KOPT-K1 (cell line): ENCODE results near the gene SUSD4.

Experiments used
- H3K27ac ChIP-seq: fragments of 200-600 bp; sonication (generic); 2 replicates; pipeline ENCODE4 v1.5.1; 2016; ENCODE audit warnings: antibody characterized with exemption, mild to moderate bottlenecking, low read depth, low read length; ENCODE audit not compliant: poor library complexity, severe bottlenecking
- H3K36me3 ChIP-seq: fragments of 200-600 bp; sonication (generic); 2 replicates; pipeline ENCODE4 v1.5.1; 2017; ENCODE audit warnings: antibody characterized with exemption, mild to moderate bottlenecking, low read length, moderate library complexity; ENCODE audit not compliant: insufficient read depth
- H3K9me3 ChIP-seq: fragments of 200-600 bp; sonication (generic); 2 replicates; pipeline ENCODE4 v1.5.1; 2017; ENCODE audit warnings: antibody characterized with exemption, low read length, mild to moderate bottlenecking; ENCODE audit not compliant: insufficient read depth, poor library complexity, severe bottlenecking

The SUSD4 gene

GRCh38 chr1:223183268-223183862 is 180.6 kb downstream of the SUSD4 start:
- H3K36me3 ChIP-seq = no peaks in the 10 kb centered on the region
- no peak overlapping the region for H3K27ac ChIP-seq
- peaks cover 6% of the 10 kb centered on the region for H3K9me3 ChIP-seq

GRCh38 chr1:223180731-223181321 is 183.2 kb downstream of the SUSD4 start:
- H3K9me3 ChIP-seq = no peaks in the 10 kb centered on the region

GRCh38 chr1:223179786-223180185 is 184.2 kb downstream of the SUSD4 start:
- Histone ChIP-seq H3K27ac (no peak overlapping the region), H3K9me3 (no peaks in the 10 kb centered on the region)

More at GRCh38 chr1:223180731-223181321, 183.2 kb downstream of the SUSD4 start:
- Histone ChIP-seq H3K27ac (no peak overlapping the region), H3K36me3 (no peaks in the 10 kb centered on the region)

GRCh38 chr1:223179280-223179679 is 184.7 kb downstream of the SUSD4 start:
- no peak overlapping the region for H3K27ac ChIP-seq
- no peaks in the 10 kb centered on the region for H3K36me3 ChIP-seq
- no peaks in the 10 kb centered on the region for H3K9me3 ChIP-seq

More at GRCh38 chr1:223179786-223180185, 184.2 kb downstream of the SUSD4 start:
- no peaks in the 10 kb centered on the region for H3K36me3 ChIP-seq

GRCh38 chr1:223177681-223178080 is 186.3 kb downstream of the SUSD4 start:
- no peak overlapping the region for H3K27ac ChIP-seq
- no peaks in the 10 kb centered on the region for H3K9me3 ChIP-seq
- H3K36me3 ChIP-seq = no peaks in the 10 kb centered on the region

- Histone ChIP-seq H3K9me3 (no peaks in the 10 kb centered on the region), H3K36me3 (no peaks in the 10 kb centered on the region), H3K27ac (no peak overlapping the region)
Measured at GRCh38 chr1:223176437-223176836, 187.5 kb downstream of the SUSD4 start.

GRCh38 chr1:223175633-223176032 is 188.3 kb downstream of the SUSD4 start:
- Histone ChIP-seq H3K36me3 (no peaks in the 10 kb centered on the region), H3K27ac (no peak overlapping the region), H3K9me3 (no peaks in the 10 kb centered on the region)

- H3K36me3 ChIP-seq = no peaks in the 10 kb centered on the region
- no peak overlapping the region for H3K27ac ChIP-seq
- no peaks in the 10 kb centered on the region for H3K9me3 ChIP-seq
Measured at GRCh38 chr1:223175032-223175431, 188.9 kb downstream of the SUSD4 start.
